Lower leg skin (tissue), 3 donors: ENCODE data around the gene FBXL16.

Experiments
- POLR2A ChIP-seq, 2 donors: fragments of 450-650 bp; IDR thresholded peaks; one replicate each; pipeline ENCODE4 v1.6.1; 2016 to 2017; ENCODE audit warnings: antibody characterized with exemption in 2 of 2, mild to moderate bottlenecking in 1 of 2, moderate library complexity in 1 of 2
- TF ChIP-seq, protein P1 (sequence below), 3 donors: fragments of 450-650 bp; IDR thresholded peaks; one replicate each; pipeline ENCODE4 v1.5.1; 2016; ENCODE audit warnings: antibody characterized with exemption in 3 of 3, mild to moderate bottlenecking in 3 of 3, moderate library complexity in 2 of 3

- TF ChIP-seq, protein P1, sequence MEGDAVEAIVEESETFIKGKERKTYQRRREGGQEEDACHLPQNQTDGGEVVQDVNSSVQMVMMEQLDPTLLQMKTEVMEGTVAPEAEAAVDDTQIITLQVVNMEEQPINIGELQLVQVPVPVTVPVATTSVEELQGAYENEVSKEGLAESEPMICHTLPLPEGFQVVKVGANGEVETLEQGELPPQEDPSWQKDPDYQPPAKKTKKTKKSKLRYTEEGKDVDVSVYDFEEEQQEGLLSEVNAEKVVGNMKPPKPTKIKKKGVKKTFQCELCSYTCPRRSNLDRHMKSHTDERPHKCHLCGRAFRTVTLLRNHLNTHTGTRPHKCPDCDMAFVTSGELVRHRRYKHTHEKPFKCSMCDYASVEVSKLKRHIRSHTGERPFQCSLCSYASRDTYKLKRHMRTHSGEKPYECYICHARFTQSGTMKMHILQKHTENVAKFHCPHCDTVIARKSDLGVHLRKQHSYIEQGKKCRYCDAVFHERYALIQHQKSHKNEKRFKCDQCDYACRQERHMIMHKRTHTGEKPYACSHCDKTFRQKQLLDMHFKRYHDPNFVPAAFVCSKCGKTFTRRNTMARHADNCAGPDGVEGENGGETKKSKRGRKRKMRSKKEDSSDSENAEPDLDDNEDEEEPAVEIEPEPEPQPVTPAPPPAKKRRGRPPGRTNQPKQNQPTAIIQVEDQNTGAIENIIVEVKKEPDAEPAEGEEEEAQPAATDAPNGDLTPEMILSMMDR (IDR thresholded peaks at IDR 0.05) = no peak
- TF ChIP-seq POLR2A (IDR thresholded peaks at IDR 0.05) = no peak
Observed at GRCh38 chr16:668519-669171, 37.0 kb downstream of the FBXL16 start.
